H9 (cell line): ENCODE results near the gene KCNAB2. TPM values are rescaled to one million over a fixed set of nuclear protein-coding genes. Genes with fewer than 3 reads are reported as not detected.

ENCODE experiments used
- DNase-seq: peaks from one replicate; pipeline ENCODE4 v3.0.0-alpha.2; 2017
- H2AFZ ChIP-seq: one replicate; pipeline ENCODE4 v1.6.1; 2013; ENCODE audit warnings: mild to moderate bottlenecking, low read length, control low read depth, moderate library complexity
- H2AK5ac ChIP-seq: 2 replicates; pipeline ENCODE4 v1.6.1; 2013; ENCODE audit warnings: low read length, control low read depth, mixed read lengths; ENCODE audit not compliant: insufficient read length
- H2BK120ac ChIP-seq: one replicate; pipeline ENCODE4 v1.6.1; 2013; ENCODE audit warnings: low read depth, mild to moderate bottlenecking, low read length, control low read depth, inconsistent platforms; ENCODE audit not compliant: poor library complexity, severe bottlenecking
- H2BK12ac ChIP-seq: 2 replicates; pipeline ENCODE4 v1.6.1; 2013; ENCODE audit warnings: low read length, control low read depth, mixed read lengths, low read depth; ENCODE audit not compliant: insufficient read length
- H2BK15ac ChIP-seq: 2 replicates; pipeline ENCODE4 v1.6.1; 2013; ENCODE audit warnings: low read depth, low read length, control low read depth
- H2BK20ac ChIP-seq: one replicate; pipeline ENCODE4 v1.6.1; 2013; ENCODE audit warnings: low read depth, mild to moderate bottlenecking, low read length, control low read depth, inconsistent platforms; ENCODE audit not compliant: poor library complexity, severe bottlenecking
- H2BK5ac ChIP-seq: 2 replicates; pipeline ENCODE4 v1.6.1; 2013; ENCODE audit warnings: low read length, control low read depth, mixed read lengths; ENCODE audit not compliant: insufficient read length
- H3K14ac ChIP-seq: 2 replicates; pipeline ENCODE4 v1.6.1; 2013; ENCODE audit warnings: low read length, control low read depth; ENCODE audit not compliant: insufficient read depth
- H3K18ac ChIP-seq: 2 replicates; pipeline ENCODE4 v1.6.1; 2013; ENCODE audit warnings: low read depth, mild to moderate bottlenecking, mixed read lengths, low read length, control low read depth; ENCODE audit not compliant: insufficient read length
- H3K23ac ChIP-seq: 2 replicates; pipeline ENCODE4 v1.6.1; 2013; ENCODE audit warnings: low read length, control low read depth, mixed read lengths, low read depth; ENCODE audit not compliant: insufficient read length
- H3K23me2 ChIP-seq: 2 replicates; pipeline ENCODE4 v1.6.1; 2013; ENCODE audit warnings: low read depth, mild to moderate bottlenecking, mixed read lengths, low read length, control low read depth; ENCODE audit not compliant: insufficient read length, poor library complexity, severe bottlenecking
- H3K27ac ChIP-seq: 2 replicates; pipeline ENCODE4 v1.5.1; 2013; ENCODE audit warnings: low read length, control low read depth, mixed read lengths, low read depth; ENCODE audit not compliant: insufficient read length
- H3K27me3 ChIP-seq: 2 replicates; pipeline ENCODE4 v1.6.1; 2013; ENCODE audit warnings: low read length, control low read depth, inconsistent platforms; ENCODE audit not compliant: insufficient read depth
- H3K4ac ChIP-seq: 2 replicates; pipeline ENCODE4 v1.6.1; 2013; ENCODE audit warnings: low read depth, mild to moderate bottlenecking, control low read depth, inconsistent platforms, low read length, moderate library complexity
- H3K4me1 ChIP-seq: 2 replicates; pipeline ENCODE4 v1.6.1; 2013; ENCODE audit warnings: low read length, control low read depth, inconsistent platforms; ENCODE audit not compliant: insufficient read depth
- H3K4me2 ChIP-seq: 2 replicates; pipeline ENCODE4 v1.6.1; 2013; ENCODE audit warnings: low read length, control low read depth, mixed read lengths; ENCODE audit not compliant: insufficient read length, insufficient read depth
- H3K56ac ChIP-seq: 2 replicates; pipeline ENCODE4 v1.6.1; 2013; ENCODE audit warnings: low read depth, mild to moderate bottlenecking, mixed read lengths, low read length, control low read depth; ENCODE audit not compliant: insufficient read length
- H3K79me1 ChIP-seq: 2 replicates; pipeline ENCODE4 v1.6.1; 2013; ENCODE audit warnings: low read depth, mild to moderate bottlenecking, moderate library complexity, low read length, control low read depth, inconsistent platforms; ENCODE audit not compliant: insufficient read depth, poor library complexity, severe bottlenecking
- H3K79me2 ChIP-seq: 2 replicates; pipeline ENCODE4 v1.6.1; 2013; ENCODE audit warnings: low read length, control low read depth, inconsistent platforms; ENCODE audit not compliant: insufficient read depth
- H3K9ac ChIP-seq: 2 replicates; pipeline ENCODE4 v1.6.1; 2013; ENCODE audit warnings: low read length, control low read depth, mixed read lengths; ENCODE audit not compliant: insufficient read length; ENCODE audit errors: extremely low read depth
- H3K9me3 ChIP-seq: one replicate; pipeline ENCODE4 v1.6.1; 2013; ENCODE audit warnings: low read depth, low read length, inconsistent platforms; ENCODE audit not compliant: control insufficient read depth
- H3T11ph ChIP-seq: one replicate; pipeline ENCODE4 v1.6.1; 2013; ENCODE audit warnings: mild to moderate bottlenecking, low read length, control low read depth, inconsistent platforms
- H4K20me1 ChIP-seq: one replicate; pipeline ENCODE4 v1.6.1; 2013; ENCODE audit not compliant: control insufficient read depth, insufficient read length, insufficient read depth
- H4K5ac ChIP-seq: 2 replicates; pipeline ENCODE4 v1.6.1; 2013; ENCODE audit warnings: low read depth, mild to moderate bottlenecking, mixed read lengths, low read length, control low read depth; ENCODE audit not compliant: insufficient read length
- H4K8ac ChIP-seq: replicated peaks from 2 replicates; pipeline ENCODE4 v1.6.1; 2013; ENCODE audit warnings: low read length, control low read depth, mixed read lengths, low read depth; ENCODE audit not compliant: insufficient read length
- H4K91ac ChIP-seq: 2 replicates; pipeline ENCODE4 v1.6.1; 2013; ENCODE audit warnings: low read depth, mild to moderate bottlenecking, moderate library complexity, mixed read lengths, low read length, control low read depth; ENCODE audit not compliant: insufficient read length
- H3K27ac Mint-ChIP-seq, 3 experiments: 2 replicates in 2 of 3; 3 replicates in 1 of 3; pipeline ENCODE4 v1.8.0; 2020 to 2021; ENCODE audit warnings: mixed read lengths in 3 of 3, mild to moderate bottlenecking in 1 of 3, moderate library complexity in 1 of 3
- H3K27me3 Mint-ChIP-seq: 2 replicates; pipeline ENCODE4 v1.8.0; 2021; ENCODE audit warnings: low read depth, mild to moderate bottlenecking, moderate library complexity, mixed read lengths
- H3K36me3 Mint-ChIP-seq, 3 experiments: 2 replicates in 2 of 3; 3 replicates in 1 of 3; pipeline ENCODE4 v1.8.0; 2020 to 2021; ENCODE audit warnings: low read depth in 3 of 3, mixed read lengths in 3 of 3; ENCODE audit not compliant: insufficient read depth in 1 of 3
- H3K4me1 Mint-ChIP-seq, 2 experiments: 2 replicates each; pipeline ENCODE4 v1.8.0; 2020; ENCODE audit warnings: mixed read lengths in 2 of 2
- H3K4me3 Mint-ChIP-seq, 2 experiments: 2 replicates in 1 of 2; 3 replicates in 1 of 2; pipeline ENCODE4 v1.8.0; 2020 to 2021; ENCODE audit warnings: mild to moderate bottlenecking in 2 of 2, mixed read lengths in 2 of 2, moderate library complexity in 1 of 2
- H3K9me3 Mint-ChIP-seq, 2 experiments: 2 replicates in 1 of 2; 3 replicates in 1 of 2; pipeline ENCODE4 v1.8.0; 2020; ENCODE audit warnings: mild to moderate bottlenecking in 2 of 2, mixed read lengths in 2 of 2, moderate library complexity in 1 of 2
- CTCF ChIP-seq: fragments of 200-600 bp; sonication (generic); conservative IDR thresholded peaks from 3 replicates; pipeline ENCODE4 v1.8.0; 2021; ENCODE audit warnings: antibody characterized with exemption, mild to moderate bottlenecking
- WGBS: extraction: QIAGEN DNeasy Blood & Tissue Kit; methylation state at CpG from one replicate; pipeline ENCODE4 v1.1.7; 2013; ENCODE audit warnings: missing lambda C conversion rate, low lambda C conversion rate, mixed read lengths; ENCODE audit not compliant: insufficient read length; ENCODE audit errors: extremely low coverage; 5-methylcytosine and 5-hydroxymethylcytosine counted together
- total RNA-seq: library from RNA; stranded (reverse); gene quantifications from 2 replicates; pipeline ENCODE4 v1.2.1, GENCODE V29; 2021

The KCNAB2 gene
- total RNA-seq, 1 experiment from 2014 or later, result 8.3 TPM

GRCh38 chr1:6072774-6073479, 27.2 kb downstream of the KCNAB2 start:
- Histone ChIP-seq H3K27ac (no peak overlapping the region), H3K23me2 (no peaks in the 10 kb centered on the region), H3K56ac (no peak overlapping the region), H3K79me2 (no peaks in the 10 kb centered on the region), H2BK12ac (no peak overlapping the region), H2BK20ac (no peak overlapping the region), H3K4me1 (no peaks in the 10 kb centered on the region), H2BK120ac (no peak overlapping the region), H3K79me1 (no peaks in the 10 kb centered on the region), H3K9me3 (no peaks in the 10 kb centered on the region), H2BK5ac (no peak overlapping the region), H3K4me2 (no peak overlapping the region), H3K4ac (no peak overlapping the region), H3K9ac (no peak overlapping the region), H3K23ac (no peak overlapping the region), H4K8ac (no peak overlapping the region), H2AK5ac (no peak overlapping the region), H4K5ac (no peak overlapping the region), H2AFZ (no peak overlapping the region), H3K14ac (no peak overlapping the region; the same call in 1 of the 2 replicates), H3T11ph (no peak overlapping the region), H4K91ac (no peak overlapping the region), H2BK15ac (no peak overlapping the region), H3K18ac (no peak overlapping the region), H3K27me3 (no peaks in the 10 kb centered on the region), H4K20me1 (no peaks in the 10 kb centered on the region)
- H3K4me1 Mint-ChIP-seq, result peaks cover 6 to 11% of the 10 kb centered on the region in 2 experiments
- WGBS, result no CpG with 5 or more reads among the region's 17 CpGs
- no peaks in the 10 kb centered on the region for H3K9me3 Mint-ChIP-seq
- no peak for DNase-seq
- no peak for TF ChIP-seq CTCF
- no peak overlapping the region for H3K4me3 Mint-ChIP-seq
- no peak overlapping the region for H3K27ac Mint-ChIP-seq
- no peaks in the 10 kb centered on the region for H3K36me3 Mint-ChIP-seq
- no peaks in the 10 kb centered on the region; the same call in 1 of the 2 replicates for H3K27me3 Mint-ChIP-seq
